ENCODE results near the gene DHCR24.

The DHCR24 gene

DNA sequence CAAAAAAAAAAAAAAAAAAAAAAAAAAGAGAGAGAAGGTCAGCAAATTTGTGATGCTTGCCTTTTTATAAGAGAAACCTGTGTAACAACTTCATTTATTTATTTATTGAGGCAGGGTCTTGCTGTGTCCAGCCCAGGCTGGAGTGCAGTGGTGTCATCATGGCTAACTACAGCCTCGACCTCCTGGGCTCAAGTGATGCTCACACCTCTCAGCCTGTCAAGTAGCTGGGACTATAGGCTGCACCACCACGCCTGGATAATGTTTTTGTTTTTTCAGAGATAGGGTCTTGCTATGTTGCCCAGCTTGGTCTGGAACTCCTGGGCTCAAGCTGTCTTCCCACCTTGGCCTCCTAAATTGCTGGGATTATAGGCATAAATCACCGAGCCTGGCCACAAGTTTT is 42.4 kb downstream of the DHCR24 start:
- DNase-seq (ENCODE audit: low read depth): no peak

DNA sequence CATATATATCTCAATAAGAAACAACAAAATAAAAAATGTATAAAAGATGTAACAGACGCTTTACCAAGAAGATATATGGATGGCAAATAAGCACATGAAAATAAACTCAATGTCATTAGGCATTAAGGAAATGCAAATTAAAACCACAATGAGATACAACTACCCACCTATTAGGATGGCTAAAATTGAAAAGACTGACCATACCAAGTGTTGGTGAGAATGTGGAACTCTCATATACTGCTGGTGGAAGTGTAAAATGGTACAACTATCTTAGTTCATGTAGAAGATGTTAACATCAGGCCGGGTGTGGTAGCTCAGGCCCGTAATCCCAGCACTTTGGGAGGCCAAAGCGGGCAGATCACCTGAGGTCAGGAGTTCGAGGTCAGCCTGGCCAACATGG is 43.5 kb downstream of the DHCR24 start:
- no peak for DNase-seq (ENCODE audit: low read depth)

- DNase-seq (ENCODE audit: low read depth): no peak
Measured at GRCh38 chr1:54842963-54843362, 44.0 kb downstream of the DHCR24 start.

GRCh38 chr1:54842206-54842915 is 44.6 kb downstream of the DHCR24 start:
- no peak for DNase-seq (ENCODE audit: low read depth)

DNA sequence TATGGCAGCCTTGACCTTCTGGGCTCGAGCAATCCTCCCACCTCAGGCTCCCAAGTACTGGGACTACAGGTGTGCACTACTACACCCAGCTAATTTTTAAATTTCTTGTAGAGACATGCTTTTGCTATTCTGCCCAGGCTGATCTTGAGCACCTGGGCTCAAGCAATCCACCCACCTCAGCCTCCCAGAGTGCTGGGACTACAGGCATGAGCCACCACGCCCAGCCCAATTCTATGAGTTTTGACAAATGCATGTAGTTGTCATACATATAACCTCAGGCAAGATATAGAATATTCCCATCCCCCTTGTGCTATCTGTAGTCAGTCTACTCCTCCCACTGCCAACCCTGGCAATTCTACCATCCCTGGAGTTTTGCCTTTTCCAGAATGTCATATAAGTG is 47.2 kb downstream of the DHCR24 start:
- DNase-seq (ENCODE audit: low read depth): no peak

GRCh38 chr1:54838565-54839180 is 48.3 kb downstream of the DHCR24 start:
- no peak for DNase-seq (ENCODE audit: low read depth)

DNA sequence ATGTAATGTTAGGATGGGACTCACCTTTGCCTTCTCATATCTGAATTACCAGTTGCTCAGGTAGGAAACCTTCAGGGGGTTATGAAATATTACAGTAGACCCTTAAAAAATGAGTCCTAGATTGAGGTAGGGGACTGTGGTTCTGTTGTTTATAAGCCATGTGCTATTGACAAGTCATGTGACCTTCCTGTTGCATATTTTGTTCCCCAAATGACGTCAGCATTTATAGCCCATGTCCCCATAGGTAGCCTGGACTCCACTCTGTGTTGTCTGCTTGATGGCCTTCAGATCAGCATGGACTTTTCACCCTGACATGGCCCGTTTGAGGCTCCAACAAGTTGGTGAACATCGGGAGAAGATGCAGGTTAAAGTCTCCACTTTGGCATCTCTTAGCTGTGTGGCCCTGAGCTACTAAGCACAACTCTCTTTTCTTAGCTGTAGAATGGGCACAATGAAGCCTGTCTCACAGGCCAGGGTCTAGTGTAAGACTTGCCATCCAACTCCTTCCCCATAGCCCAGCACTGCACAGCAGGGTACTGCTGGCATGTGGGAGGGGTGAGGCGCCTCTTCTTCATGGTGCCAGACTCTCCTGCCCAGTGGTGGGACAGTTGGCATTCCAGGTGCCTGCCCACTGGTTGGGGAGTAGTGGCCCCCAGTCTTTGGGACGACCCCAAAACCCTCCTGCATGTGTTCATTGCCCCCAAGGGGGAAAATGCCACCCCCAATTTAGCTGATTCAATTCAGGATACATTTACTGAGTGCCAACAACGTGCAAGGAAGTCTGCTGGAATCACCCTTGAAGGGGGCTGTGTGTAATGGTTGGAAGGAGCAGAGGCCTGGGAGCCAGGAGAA is 49.8 kb downstream of the DHCR24 start:
- DNase-seq (ENCODE audit: low read depth): no peak

DNA sequence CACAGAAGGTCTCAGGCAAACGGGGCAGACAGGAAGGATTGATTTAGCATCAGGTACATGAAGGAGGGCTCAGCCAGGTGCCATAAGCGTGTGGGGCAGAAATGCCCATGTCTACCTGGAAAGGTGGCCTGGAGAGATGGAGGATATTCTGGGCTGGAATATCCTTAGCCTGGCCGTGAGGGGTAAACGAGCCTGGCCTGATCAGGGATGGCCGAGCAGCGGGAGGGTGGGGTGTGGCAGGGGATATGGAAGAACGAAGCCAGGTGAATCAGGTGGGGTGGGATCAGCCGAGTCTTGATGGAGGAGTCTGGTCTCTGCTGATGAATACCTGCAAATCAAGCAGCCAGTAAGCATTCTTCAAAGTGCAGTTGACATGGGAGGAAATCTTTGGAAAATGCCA is 50.4 kb downstream of the DHCR24 start:
- no peak for DNase-seq (ENCODE audit: low read depth)

GRCh38 chr1:54835970-54836369 is 51.0 kb downstream of the DHCR24 start:
- no peak for DNase-seq (ENCODE audit: low read depth)

GRCh38 chr1:54835131-54835898 is 51.7 kb downstream of the DHCR24 start:
- DNase-seq (ENCODE audit: low read depth): no peak

- DNase-seq (ENCODE audit: low read depth): no peak
Measured at GRCh38 chr1:54834007-54834541, 52.9 kb downstream of the DHCR24 start.

DNA sequence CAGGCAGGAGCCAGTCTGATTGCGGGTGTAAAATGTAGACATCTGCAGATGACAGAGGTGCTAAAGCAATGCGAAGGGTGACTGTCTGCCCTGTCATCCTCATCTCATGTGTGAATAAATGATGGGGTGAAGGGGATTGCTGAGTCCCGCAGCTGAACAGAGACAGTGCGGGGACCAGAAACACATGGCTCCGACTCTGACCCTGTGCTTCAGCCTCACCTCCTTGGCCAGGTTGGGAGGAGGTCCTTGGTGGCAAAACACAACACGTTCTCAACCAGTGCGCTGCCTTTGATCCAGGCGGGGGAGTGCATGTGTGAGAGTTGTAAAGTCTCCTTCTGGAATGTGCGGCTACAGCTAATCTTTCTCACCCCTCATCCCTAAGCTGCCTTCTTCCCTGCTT is 53.9 kb downstream of the DHCR24 start:
- DNase-seq (ENCODE audit: low read depth): no peak

GRCh38 chr1:54826226-54826816 is 60.7 kb downstream of the DHCR24 start:
- no peak for DNase-seq (ENCODE audit: low read depth)

- no peak for DNase-seq (ENCODE audit: low read depth)
Measured at GRCh38 chr1:54825696-54826095, 61.3 kb downstream of the DHCR24 start.

DNA sequence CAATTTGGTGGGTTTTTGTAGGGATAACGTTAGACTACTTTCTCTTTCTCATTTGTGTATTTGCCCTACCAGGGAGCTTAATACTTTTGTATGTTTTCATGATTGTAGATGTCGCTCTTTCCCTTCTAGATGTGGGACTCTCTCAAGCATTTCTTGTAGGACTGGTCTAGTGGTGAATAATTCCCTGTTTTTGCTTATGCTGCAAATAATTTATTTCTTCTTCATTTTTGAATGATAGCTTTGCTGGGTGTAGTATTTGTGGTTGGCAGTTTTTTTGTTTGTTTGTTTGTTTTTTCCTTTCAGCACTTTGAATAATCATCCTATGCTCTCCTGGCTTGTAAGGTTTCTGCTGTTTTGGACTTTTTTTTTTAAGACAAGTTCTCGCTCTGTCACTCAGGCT is 63.3 kb downstream of the DHCR24 start:
- no peak for DNase-seq (ENCODE audit: low read depth)

DNA sequence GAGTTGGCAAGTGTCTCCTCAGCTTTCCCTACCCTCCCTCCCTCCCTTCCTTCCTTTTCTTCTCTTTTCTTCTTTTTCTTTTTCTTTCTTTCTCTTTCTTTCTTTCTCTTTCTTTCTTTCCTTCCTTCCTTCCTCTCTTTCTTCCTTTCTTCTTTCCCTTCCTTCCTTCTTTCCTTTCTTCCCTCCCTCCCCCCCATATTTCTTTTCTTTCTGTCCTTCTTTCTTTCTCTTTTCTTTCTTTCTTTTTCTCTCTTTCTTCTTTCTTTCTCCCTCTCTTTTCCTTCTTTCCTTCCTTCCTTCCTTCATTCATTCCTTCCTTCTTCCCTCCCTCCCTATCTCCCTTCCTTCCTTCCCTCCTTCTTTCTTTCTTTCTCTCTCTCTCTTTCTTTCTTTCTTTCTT is 67.3 kb downstream of the DHCR24 start:
- DNase-seq (ENCODE audit: low read depth): no peak

GRCh38 chr1:54819195-54819536 is 67.8 kb downstream of the DHCR24 start:
- no peak for DNase-seq (ENCODE audit: low read depth)

- no peak for DNase-seq (ENCODE audit: low read depth)
Measured at GRCh38 chr1:54818461-54819194, 68.4 kb downstream of the DHCR24 start.

DNA sequence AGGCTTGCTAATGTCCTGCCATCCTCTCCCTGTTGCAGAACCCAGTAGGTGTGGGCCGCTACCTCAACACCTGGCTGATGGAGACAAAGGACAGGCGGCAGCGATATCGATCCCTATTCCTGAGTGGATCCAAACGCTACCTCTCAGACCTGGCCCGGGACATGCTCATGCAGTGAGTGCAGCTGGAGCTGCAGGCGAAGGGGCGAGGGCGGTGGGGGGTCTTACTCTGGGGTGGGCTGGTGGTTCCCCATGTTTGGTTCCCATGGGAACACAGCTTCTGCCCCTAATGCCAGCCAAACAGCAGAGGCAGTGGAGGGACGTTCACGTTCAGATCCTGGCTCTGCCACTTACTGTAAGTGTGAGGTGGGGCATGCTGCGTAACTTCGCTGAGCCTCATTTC is 70.0 kb downstream of the DHCR24 start:
- no peak for DNase-seq (ENCODE audit: low read depth)

GRCh38 chr1:54816130-54816529 is 70.9 kb downstream of the DHCR24 start:
- DNase-seq (ENCODE audit: low read depth): no peak
